ENCODE measurements around the gene RIIAD1.
A peak's percentile ranks its signal among the peaks of the same experiment; 100 is the strongest.
"Not testable (repeated sequence)": the region's sequence is repeated elsewhere in the genome, so short reads cannot be mapped to it uniquely, and the experiment has no call there.

Gene RIIAD1, protein sequence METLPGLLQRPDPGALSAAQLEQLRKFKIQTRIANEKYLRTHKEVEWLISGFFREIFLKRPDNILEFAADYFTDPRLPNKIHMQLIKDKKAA

DNA sequence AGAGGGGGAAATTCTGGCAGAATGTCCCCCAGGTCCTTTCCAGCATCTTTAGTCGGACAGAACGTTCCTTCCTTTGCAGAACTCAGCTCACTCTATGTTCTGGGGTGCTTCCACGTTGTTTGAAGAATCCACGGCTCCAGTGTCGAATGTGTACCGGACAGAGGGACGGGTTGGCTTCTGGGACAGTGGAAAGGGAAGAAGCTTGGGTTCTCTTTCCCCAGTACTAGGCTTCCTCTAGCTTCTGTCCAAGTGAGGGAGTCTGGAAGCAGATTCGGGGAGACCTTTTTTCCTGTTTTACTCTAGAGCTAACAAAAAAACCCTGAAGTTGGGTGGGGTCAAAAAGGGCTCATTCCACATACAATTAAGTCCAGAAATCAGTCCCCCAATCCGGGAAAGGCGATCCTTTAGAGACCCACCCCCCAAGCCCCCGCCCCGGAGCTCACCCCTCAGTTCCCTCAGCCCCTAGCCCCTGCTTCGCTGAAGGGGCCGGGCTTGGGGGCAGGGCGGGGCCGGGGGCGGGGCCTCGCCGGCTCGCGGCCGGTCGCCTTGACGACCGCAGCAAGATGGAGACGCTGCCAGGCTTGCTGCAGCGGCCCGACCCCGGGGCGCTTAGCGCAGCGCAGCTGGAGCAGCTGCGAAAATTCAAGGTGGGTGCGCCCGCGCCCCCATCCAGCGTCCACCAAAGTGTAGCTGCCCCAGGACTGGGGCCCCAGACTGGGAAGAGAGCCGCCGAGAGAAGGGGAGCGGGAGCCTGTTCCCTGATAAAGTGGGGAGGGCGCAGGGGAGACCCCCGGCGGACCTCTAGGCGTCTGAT lies at the start of gene RIIAD1:
RIIAD1 (plus strand) TSS at position 549 of the 814 bp plus-strand sequence; CDS start at position 564, 15 bp downstream.
- DNase-seq = peak; percentile 13

DNA sequence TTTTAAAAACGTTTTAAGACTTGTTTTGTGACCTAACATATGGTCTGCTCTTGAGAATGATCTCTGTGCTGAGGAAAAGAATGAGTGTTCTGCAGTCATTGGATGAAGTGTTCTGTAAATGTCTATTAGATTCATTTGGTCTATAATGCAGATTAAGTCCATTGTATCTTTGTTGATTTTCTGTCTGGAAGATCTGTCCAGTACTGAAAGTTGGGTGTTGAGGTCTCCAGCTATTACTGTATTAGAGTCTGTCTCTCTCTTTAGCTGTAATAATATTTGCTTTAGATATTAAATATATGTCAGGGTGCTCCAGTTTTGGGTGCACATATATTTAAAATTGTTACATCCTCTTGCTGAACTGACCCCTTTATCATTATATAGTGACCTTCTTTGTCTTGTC lies 47.9 kb upstream of the RIIAD1 start:
- DNase-seq = no peak

DNA sequence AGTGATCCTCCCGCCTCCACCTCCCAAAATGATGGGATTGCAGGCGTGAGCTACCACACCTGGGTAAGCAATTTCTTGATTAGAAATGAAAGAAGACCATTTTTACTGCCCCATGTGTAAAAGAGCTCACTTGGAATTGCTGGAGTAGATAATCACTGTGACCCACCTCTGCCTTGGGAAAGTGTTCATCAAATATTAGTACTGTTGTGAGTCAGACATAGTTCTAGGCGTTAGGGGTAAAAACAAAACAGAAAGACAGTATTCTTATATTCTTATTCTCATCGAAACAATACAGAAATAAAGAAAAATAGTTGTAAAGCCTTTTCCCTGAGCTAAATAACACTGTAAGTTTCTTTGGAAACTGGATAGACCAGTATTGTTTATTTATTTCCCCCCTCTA lies 40.9 kb upstream of the RIIAD1 start:
- DNase-seq = no peak

DNA sequence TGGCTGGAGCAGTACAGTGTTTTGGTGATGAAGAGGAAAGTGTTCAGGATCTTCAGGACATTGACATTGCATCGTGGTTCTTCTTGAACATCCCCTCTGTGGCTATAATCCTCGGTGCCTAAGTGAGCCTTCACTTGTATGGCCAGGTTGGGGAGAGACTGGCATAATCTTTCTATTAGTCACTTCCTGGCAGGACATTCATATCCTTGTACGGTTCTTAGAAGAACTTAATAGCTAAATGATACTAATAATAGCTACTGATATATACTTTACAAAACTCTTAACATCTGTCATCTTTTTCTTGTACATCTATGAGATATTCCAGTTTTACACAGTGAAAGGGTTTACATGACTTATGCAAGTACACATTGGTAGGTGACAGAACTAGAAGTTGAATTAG lies 40.5 kb upstream of the RIIAD1 start:
- no peak for DNase-seq

DNA sequence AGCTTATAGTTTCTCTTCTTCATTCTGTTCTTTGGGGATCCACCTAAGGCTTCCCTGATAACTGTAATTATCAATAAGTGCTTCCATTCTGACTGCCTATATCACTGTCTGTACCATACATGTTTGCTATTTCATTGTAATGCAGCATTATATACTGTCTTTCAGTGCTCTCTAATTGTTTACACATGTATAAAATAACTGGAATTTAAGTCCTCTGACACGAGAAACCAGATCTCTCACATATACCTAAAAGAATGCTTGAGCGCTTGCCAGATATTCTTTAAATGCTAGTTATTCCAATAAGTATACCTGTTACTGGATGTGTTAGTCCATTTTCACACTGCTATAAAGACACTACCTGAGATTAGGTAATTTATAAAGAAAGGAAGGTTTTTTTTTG lies 39.4 kb upstream of the RIIAD1 start:
- no peak for DNase-seq

DNA sequence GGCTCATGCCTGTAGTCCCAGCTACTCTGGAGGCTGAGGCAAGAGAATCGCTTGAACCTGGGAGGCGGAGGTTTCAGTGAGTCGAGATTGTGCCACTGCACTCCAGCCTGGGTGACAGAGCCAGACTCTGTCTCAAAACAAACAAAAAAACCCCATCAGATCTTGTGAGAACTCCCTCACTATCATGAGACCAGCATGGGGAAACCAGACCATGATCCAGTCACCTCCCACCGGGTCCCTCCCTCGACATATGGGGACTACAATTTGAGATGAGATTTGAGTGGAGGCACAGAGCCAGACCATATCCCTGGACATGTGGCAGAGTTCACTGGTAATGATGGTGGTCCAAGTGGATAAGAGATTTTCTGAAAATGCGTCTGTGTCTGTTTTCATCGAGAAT lies 38.4 kb upstream of the RIIAD1 start:
- DNase-seq = not testable (repeated sequence)

GRCh38 chr1:151684128-151684527 lies 37.2 kb upstream of the RIIAD1 start:
- no peak for DNase-seq

- no peak for DNase-seq
These were observed 34.8 kb upstream of the RIIAD1 start for GRCh38 chr1:151686561-151686960.

DNA sequence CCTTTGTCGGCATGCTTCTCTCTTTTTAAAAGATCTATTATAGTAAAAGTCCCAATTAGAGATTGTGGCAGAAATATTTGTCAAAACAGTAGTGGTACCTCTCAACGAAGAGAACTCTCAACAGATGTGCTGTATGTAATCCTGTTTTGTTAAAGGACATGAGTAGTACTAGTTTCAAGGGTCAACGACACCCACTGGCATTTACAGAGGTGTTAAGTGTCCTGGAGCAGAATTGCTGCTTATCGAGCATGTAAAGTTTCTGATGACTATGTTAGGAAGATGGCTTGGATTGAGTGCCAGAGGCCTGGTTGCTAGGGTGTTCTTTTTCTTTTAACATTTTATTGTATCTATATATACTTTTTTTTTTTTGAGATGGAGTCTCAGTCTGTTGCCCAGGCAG lies 31.8 kb upstream of the RIIAD1 start:
- no peak for DNase-seq

- no peak for DNase-seq
These were observed 29.1 kb upstream of the RIIAD1 start for GRCh38 chr1:151692226-151692625.

DNA sequence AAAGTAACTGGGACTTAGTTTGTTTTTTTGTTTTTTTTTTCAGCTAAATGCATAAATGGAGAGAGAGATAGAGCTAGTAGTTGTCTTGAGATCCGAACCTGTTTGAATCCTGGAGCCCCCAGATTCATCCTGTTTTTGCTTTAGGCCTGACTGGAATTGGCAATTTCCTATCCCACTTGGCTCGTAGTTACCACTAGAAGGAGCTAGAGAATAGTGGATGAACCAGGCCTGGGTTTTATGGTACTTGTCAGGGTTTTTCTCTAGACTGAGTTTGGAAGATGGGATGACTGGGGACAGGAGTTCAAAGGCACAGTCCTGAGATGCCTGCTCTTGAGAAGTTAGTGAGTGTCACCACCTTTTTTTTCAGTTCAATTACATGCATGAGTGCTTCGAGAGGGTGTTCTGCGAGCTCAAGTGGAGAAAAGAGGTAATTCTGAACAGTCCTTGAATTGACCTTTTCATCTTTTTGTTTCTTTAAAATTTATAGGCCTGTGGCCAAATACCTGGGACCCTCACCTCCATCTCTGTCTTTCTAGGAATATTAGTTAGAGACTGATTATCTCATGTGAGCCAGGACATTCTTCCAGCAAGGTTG lies 28.2 kb upstream of the RIIAD1 start:
- DNase-seq = peak; percentile 29

GRCh38 chr1:151701515-151701914 lies 19.8 kb upstream of the RIIAD1 start:
- no peak for DNase-seq

- DNase-seq = no peak
These were observed 18.4 kb upstream of the RIIAD1 start for GRCh38 chr1:151702936-151703335.

DNA sequence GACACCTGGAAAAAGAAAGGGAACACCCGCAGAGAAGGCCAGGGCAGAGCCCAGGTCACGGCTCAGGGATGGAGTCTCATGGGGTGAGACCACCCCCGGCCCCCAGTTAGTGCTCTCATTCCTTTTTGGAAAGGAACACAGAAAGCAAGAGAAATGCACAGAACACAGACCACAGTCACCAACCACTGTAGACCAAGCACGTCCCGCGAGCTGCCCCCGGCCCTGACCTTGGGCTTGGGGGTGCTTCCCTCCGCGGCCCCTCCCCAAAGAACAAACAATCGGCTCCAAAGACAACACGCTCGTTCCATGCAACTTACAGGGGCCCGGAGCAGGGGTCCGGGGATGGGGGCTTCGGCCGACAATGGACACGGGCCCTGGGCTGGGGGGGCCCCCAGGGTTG lies 17.5 kb upstream of the RIIAD1 start:
- no peak for DNase-seq

DNA sequence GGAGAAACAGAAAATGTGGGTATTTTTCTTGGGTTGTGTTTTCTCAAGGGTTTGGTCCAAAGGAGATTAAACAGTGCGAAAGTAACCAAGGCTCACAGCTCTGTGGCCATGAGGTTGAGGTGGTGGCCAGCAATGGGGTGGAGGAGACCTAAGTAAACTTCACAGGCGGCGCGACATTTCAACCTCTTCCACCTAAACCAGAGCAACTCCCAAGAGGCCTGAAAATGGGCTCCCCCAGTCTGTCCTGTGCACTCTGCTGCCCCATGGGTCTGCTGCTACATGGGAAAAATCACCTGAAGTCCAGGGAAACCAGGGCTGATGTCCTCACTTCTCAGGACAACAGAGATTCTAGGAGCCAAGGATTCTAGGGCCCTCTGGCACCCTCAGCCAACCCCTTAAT lies 17.1 kb upstream of the RIIAD1 start:
- no peak for DNase-seq

DNA sequence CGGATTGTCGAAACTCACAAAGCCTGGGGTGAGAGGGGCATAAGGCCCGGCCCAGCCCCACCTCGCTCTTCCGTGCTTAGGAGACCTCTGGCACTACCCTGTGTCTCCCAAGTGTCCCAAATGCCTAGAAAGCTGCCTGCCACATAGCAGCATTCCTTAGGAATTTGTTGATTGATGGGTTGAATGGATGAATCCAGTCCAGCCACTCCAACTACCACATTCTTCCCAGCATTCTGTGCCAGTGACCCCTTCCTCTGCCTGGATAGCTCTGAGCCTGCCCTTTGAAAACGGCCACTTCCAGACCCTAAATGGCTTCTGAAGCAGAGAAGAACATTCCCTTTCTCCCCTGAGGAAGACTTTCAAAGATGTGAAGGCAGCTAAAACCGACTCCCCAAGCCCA lies 16.2 kb upstream of the RIIAD1 start:
- DNase-seq = no peak

DNA sequence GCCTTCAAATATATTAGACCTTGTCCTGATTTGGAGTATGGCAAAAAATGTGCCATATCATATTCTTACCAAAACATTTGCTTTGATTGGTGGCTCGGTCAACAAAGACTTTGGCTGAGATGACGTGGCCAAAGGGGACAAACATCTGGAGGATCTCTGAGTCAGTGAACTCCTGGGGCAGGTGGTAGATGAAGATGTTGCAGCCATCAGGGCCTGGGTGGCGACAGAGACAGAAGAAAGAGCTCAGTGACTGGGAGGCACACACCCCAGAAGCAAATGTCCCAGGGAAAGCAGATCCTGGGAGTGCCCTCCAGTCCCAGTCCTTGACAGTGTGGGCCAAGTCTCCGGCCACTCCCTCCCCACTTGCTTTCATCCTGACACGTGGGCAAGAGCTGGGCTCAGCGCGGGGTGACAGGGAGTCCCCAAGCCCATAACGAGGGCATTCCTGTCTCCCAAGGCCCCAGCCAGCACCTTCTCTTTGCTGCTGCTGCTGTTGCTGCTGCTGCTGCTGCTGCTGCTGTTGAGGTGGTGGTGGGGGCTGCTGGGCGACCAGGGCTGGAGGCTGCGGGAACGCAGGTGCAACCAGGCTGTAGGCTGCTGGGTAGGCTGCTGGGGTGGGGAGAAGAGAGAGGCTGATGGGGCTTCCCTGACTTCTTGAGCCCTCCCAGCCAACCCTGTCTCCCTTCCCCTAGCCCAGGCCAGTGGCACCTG lies 15.4 kb upstream of the RIIAD1 start:
- no peak for DNase-seq

DNA sequence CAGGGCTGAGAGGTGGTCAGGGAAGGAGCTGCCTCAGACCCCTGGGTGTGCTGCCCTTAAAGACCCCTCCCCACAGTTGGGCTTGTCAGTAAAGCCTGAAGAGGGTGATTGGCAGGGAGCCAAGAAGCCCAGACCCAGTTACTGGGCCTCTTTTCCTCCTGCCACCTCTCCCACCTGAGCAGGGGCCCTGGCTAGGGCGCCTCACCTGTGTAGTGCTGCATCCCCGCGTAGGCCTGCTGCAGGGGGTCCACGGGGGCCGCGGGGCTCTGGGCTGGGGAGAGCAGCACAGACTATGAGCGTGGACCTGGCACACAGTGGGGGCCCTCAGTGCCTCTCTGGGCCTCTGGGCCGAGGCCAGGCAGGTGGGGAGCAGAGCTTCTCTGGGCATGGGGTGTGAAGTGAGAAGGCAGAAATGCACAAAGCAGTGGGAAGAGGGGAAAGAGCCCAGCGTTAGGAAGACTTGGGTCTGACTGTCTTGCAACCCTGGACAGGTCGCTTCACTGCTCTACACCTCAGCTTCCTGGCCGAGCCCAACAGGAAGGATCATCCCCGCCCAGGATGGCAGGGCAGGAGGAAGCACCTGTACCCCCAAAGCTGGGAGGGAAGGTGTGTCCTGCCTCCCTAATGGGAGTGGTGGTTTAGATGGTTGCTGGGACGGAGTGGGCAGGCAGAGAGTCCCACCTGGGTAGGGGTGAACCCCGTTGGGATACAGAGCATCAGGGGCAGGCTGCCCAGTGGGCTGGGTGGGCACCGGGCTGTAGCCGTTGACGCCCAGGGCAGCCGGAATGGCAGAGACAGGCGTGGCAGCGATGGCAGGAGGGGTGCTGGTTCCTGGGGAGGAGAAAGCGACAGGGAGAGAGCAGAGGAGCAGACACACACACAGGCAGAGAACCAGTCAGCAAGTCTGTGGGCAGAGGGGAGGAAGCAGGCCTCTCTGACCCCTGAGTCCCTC lies 14.6 kb upstream of the RIIAD1 start:
- no peak for DNase-seq

- no peak for DNase-seq
These were observed 13.7 kb upstream of the RIIAD1 start for GRCh38 chr1:151707541-151708065.

GRCh38 chr1:151708891-151709290 lies 12.4 kb upstream of the RIIAD1 start:
- no peak for DNase-seq

GRCh38 chr1:151710187-151710840 lies 11.0 kb upstream of the RIIAD1 start:
- DNase-seq = peak; percentile 51
